Mucosa of stomach (tissue), 1 donor: ENCODE data around the gene MCCC2.
"Not testable (repeated sequence)": the region's sequence is repeated elsewhere in the genome, so short reads cannot be mapped to it uniquely, and the experiment has no call there.

Experiments used
- H3K27me3 ChIP-seq: one replicate; pipeline ENCODE4 v1.7.0; 2013; ENCODE audit warnings: mild to moderate bottlenecking, low read length; ENCODE audit not compliant: control insufficient read depth, insufficient read depth
- H3K36me3 ChIP-seq: one replicate; pipeline ENCODE4 v1.7.0; 2013; ENCODE audit warnings: low read length; ENCODE audit not compliant: control insufficient read depth, insufficient read depth
- H3K4me1 ChIP-seq: one replicate; pipeline ENCODE4 v1.7.0; 2013; ENCODE audit warnings: mild to moderate bottlenecking, low read length; ENCODE audit not compliant: control insufficient read depth, insufficient read depth
- H3K4me3 ChIP-seq: one replicate; pipeline ENCODE4 v1.7.0; 2013; ENCODE audit warnings: low read length
- H3K9ac ChIP-seq: one replicate; pipeline ENCODE4 v1.7.0; 2013; ENCODE audit warnings: mild to moderate bottlenecking, low read length, moderate library complexity
- H3K9me3 ChIP-seq: one replicate; pipeline ENCODE4 v1.7.0; 2013; ENCODE audit warnings: mild to moderate bottlenecking, low read length, moderate library complexity; ENCODE audit not compliant: control insufficient read depth
- donor health status: Pancreatic carcinoma.

The MCCC2 gene

DNA sequence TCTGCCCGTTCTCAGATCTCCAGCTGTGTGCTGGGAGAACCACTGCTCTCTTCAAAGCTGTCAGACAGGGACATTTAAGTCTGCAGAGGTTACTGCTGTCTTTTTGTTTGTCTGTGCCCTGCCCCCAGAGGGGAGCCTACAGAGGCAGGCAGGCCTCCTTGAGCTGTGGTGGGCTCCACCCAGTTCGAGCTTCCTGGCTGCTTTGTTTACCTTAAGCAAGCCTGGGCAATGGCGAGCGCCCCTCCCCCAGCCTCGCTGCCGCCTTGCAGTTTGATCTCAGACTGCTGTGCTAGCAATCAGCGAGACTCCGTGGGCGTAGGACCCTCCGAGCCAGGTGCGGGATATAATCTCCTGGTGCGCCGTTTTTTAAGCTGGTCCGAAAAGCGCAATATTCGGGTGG lies 22.8 kb downstream of the MCCC2 start:
- H3K9ac ChIP-seq, H3K4me1 ChIP-seq, H3K9me3 ChIP-seq, H3K4me3 ChIP-seq, H3K36me3 ChIP-seq, H3K27me3 ChIP-seq: not testable (repeated sequence)

DNA sequence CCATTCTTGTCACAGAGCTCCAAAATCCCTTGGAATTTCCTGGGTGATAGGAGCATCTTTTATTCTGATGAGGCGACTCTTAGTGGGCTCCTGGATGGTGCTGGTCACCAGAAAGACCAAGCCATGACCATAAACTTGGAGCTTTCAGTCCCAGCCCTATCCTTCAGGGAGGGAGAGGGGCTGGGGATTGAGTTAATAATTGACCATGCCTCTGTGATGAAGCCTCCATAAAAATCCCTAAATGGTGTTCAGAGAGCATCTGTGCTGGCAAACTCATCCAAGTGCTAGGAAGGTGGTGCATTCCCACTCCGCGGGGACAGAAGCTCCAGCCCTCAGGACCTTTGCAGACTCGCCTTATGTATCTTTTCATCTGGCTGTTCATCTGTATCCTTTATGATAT lies 28.7 kb downstream of the MCCC2 start:
- H3K4me3 ChIP-seq: no peak overlapping the region
- H3K4me1 ChIP-seq: no peaks in the 10 kb centered on the region
- H3K27me3 ChIP-seq: no peaks in the 10 kb centered on the region
- H3K9me3 ChIP-seq: no peaks in the 10 kb centered on the region
- H3K36me3 ChIP-seq: no peaks in the 10 kb centered on the region
- H3K9ac ChIP-seq: no peak overlapping the region

DNA sequence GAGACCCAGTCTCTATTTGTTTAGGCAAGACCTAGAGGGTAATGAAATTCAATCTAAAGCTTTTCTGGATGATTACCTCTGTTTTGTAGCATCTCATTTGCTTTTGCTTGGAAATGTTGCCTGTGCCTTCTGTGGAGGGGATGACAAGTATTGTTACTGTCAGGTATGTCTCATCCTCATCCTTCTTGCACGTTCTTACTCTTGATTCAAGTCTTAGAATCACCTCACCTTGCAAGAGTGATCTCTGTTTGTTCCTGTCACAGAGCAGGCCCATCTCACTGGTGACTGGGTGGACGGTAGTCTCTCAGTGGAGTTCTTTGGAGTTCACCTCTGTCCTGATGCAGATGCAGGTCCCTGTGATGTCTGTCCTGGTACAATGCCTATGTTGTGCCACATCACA lies 33.5 kb downstream of the MCCC2 start:
- no peak overlapping the region for H3K9ac ChIP-seq

DNA sequence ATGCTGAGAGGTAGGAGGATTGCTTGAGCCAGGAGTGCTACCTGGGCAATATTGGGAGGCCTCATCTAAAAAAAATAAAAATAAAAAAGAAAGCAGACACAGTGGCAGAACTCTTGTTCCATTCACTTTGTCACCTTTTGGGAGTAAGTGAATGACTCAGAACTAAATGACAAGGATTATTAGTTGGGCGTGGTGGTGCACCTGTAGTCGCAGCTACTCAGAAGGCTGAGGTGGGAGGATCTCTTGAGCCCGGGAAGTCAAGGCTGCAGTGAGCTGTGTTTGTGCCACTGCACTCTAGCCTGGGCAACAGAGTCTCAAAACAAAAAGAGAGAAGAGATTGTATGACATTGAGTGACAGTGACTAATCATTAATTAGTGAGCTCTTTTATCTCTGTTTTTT lies 34.1 kb downstream of the MCCC2 start:
- H3K9ac ChIP-seq: no peak overlapping the region
- H3K9me3 ChIP-seq: no peaks in the 10 kb centered on the region
- H3K27me3 ChIP-seq: no peaks in the 10 kb centered on the region
- H3K4me1 ChIP-seq: peaks cover 7% of the 10 kb centered on the region
- no peak overlapping the region for H3K4me3 ChIP-seq
- no peaks in the 10 kb centered on the region for H3K36me3 ChIP-seq

More for the DNA sequence above, 33.5 kb downstream of the MCCC2 start:
- no peaks in the 10 kb centered on the region for H3K27me3 ChIP-seq
- H3K4me3 ChIP-seq: no peak overlapping the region
- H3K36me3 ChIP-seq: no peaks in the 10 kb centered on the region
- H3K9me3 ChIP-seq: no peaks in the 10 kb centered on the region
- peaks cover 7% of the 10 kb centered on the region for H3K4me1 ChIP-seq

DNA sequence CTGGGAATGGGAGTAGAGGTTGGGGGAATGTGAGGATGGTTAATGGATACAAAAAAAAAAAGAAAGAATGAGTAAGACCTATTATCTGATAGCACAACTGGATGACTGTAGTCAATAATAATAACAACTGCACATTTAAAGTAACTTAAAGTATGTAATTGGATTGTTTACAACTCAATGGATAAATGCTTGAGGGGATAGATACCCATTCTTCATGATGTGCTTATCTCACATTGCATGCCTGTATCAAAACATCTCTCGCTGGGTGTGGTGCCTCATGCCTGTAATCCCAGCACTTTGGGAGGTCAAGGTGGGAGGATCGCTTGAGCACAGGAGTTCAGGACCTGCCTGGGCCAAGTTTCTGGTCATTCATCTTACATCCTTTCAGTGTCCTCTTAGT lies 34.6 kb downstream of the MCCC2 start:
- H3K4me1 ChIP-seq: peaks cover 7% of the 10 kb centered on the region
- H3K27me3 ChIP-seq: no peaks in the 10 kb centered on the region
- no peaks in the 10 kb centered on the region for H3K36me3 ChIP-seq
- H3K9ac ChIP-seq: no peak overlapping the region
- H3K9me3 ChIP-seq: no peaks in the 10 kb centered on the region
- H3K4me3 ChIP-seq: no peak overlapping the region

DNA sequence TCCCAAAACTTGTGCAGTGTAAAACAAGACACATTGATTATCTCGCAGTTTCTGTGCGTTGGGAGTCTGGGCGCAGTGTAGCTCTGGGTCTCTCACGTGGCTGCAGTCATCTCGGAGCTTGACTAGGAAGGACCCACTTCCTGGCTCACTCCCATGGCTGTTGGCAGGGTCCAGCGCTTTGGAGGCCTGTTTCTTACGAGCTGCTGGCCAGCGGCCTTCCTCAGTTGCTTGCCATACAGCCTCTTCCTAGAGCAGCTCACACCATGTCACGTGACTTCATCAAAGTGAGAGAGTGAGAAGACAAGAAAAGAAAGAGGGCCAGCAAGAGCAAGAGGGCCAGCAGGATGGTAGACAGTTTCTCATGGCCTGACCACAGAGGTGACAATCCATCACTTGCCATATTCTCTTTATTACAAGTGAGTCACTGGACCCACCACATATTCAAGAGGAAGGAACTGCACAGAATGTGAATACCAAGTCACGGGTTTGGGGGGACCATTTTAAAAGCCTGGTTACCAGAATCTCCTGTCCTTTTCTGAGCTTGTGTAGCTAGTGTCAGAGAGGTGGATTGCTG lies 36.2 kb downstream of the MCCC2 start:
- Histone ChIP-seq H3K27me3 (no peaks in the 10 kb centered on the region), H3K9ac (no peak overlapping the region), H3K4me1 (peaks cover 7% of the 10 kb centered on the region), H3K9me3 (no peaks in the 10 kb centered on the region), H3K36me3 (no peaks in the 10 kb centered on the region), H3K4me3 (no peak overlapping the region)

DNA sequence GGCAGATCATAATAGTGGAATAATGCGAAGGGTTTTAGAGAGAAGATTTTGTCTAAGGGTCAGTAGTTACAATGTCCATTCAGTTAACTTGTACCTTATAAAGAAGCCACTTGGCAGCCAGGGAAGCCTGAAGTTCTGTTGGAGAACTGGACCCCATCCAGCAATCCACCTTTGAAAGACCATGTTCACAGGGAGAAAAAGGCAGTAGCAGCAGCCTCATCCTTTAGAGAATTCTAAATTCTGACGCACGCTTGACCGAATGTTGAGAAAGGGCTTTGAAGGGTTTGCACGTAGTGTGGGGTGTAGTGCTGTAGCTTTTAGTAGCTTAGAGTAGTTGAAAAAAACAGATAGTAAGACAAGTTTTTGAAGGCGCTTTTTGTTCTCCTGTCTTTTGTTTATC lies 42.8 kb downstream of the MCCC2 start:
- Histone ChIP-seq H3K27me3 (no peaks in the 10 kb centered on the region), H3K4me3 (no peak overlapping the region), H3K4me1 (no peaks in the 10 kb centered on the region), H3K9ac (no peak overlapping the region), H3K36me3 (no peaks in the 10 kb centered on the region), H3K9me3 (no peaks in the 10 kb centered on the region)

DNA sequence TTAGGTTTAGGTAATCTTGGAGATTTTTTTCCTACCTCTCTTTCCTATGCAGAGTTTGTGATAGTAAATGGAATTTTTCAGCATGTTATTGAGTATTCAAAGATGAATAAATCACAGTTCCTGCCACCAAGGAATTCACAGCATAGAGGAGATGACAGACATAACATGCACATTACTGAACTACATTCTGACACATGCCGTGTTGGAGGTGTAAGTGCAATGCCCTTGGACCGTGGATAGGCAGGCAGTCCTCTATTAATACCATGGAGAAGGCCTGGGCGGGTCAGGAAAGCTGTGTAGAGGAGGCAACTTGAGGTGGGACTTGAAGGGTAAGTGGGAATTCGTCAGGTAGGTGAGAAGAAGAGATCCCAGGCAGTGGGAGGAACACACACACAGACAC lies 43.9 kb downstream of the MCCC2 start:
- no peak overlapping the region for H3K9ac ChIP-seq
- no peaks in the 10 kb centered on the region for H3K27me3 ChIP-seq
- no peaks in the 10 kb centered on the region for H3K36me3 ChIP-seq
- H3K4me1 ChIP-seq: no peaks in the 10 kb centered on the region
- no peak overlapping the region for H3K4me3 ChIP-seq
- H3K9me3 ChIP-seq: no peaks in the 10 kb centered on the region

DNA sequence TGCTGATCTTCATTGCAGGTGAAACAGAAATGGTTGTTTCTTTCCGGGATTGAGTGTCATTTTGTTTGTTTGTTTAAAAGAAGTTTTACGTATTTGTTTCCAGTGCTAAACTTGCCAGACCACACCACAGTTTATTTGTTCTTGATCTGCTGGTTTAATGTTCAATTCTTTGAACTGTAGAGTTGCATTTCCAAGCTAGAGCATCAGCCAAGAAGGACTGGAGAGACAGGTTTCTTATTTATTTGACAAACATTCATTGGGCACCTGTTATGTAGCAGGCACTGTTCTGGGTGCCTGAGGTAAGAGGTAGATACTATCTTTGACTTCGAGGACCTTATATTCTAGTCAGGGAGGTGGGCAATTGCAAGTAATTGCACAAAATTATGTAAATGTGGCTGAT lies 45.0 kb downstream of the MCCC2 start:
- Histone ChIP-seq H3K9ac (no peak overlapping the region), H3K4me3 (no peak overlapping the region), H3K4me1 (no peaks in the 10 kb centered on the region), H3K9me3 (no peaks in the 10 kb centered on the region), H3K27me3 (no peaks in the 10 kb centered on the region), H3K36me3 (no peaks in the 10 kb centered on the region)

DNA sequence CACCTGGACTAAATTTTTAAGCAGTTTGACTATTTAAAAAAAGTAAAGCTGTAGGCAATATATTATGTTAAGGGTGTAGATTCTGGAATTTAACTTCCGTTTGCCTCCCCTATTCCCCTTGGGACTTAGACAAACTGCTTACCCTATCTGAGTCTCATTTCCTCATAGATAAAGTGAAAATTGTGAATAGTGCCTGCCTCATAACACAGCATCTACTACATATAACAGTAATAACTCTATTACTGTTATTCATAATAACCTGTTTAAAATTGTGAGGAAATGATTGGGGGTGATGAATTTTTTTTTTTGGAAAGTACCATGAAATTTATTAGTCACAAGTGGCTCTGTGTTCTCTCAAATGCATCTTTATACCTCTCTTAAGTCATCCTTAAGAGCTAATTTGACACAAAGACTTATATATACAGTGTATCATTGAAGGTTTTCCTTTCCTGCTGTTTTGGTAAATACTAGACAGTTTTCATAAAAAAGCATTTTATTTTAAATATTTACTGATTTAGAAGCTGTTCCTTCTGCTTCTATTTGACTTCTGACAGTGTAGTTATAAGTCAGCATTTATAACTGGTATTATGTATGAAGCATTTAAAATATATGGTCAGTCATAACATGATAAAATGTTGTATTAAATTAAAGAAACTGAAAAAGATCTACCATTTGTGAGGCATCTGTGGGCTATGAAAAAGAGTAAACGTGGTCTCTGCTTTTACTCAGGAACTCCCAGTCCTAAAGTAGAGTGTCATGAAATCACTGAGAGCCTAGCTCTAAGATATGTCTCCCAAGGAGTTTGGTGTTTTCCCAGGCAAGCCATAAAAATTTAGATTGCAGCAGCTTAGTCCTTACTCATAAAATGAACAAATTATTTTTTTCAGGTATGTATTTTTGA lies 46.4 kb downstream of the MCCC2 start:
- Histone ChIP-seq H3K9me3 (no peaks in the 10 kb centered on the region), H3K27me3 (no peaks in the 10 kb centered on the region), H3K9ac (no peak overlapping the region), H3K36me3 (no peaks in the 10 kb centered on the region), H3K4me1 (no peaks in the 10 kb centered on the region), H3K4me3 (no peak overlapping the region)

DNA sequence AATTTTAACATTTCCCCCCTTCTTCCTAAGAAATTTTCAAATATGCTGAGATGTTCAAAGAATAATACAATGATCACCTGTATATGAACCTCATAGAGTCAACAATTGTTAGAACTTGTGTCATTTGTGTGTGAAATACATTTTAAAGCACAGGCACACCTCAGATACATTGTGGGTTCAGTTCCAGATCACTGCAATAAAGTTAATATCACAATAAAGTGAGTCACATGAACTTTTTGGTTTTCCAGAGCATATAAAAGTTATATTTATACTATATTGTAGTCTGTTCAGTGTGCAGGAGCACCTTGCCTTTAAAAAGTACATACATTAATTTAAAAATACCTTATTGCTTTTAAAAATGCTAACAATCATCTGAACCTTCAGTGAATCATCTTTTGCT lies 50.0 kb downstream of the MCCC2 start:
- H3K27me3 ChIP-seq: no peaks in the 10 kb centered on the region
- no peak overlapping the region for H3K9ac ChIP-seq
- no peak overlapping the region for H3K4me3 ChIP-seq
- H3K4me1 ChIP-seq: no peaks in the 10 kb centered on the region
- H3K9me3 ChIP-seq: no peaks in the 10 kb centered on the region
- peaks cover 6% of the 10 kb centered on the region for H3K36me3 ChIP-seq

DNA sequence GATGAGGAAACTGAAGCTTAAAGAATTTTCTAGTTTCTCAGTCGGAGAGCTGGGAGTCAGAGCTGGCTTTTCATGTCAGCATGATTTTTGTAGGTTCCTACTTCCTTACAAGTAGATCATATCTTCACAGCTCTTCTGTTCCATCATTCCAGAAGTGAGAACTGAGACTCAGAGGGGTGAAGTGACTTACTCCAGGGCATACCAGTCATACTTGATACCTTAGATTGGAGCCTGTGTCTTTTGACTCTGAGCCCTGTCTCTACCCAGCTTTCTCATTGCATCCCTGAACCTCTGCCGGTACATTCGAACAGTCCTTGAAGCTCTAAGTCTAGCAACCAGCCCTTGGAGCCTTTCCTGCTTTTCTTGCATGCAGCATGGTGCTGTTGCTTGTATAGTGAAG lies 53.3 kb downstream of the MCCC2 start:
- H3K9me3 ChIP-seq: no peaks in the 10 kb centered on the region
- H3K4me1 ChIP-seq: no peaks in the 10 kb centered on the region
- no peak overlapping the region for H3K9ac ChIP-seq
- no peak overlapping the region for H3K4me3 ChIP-seq
- peaks cover 6% of the 10 kb centered on the region for H3K36me3 ChIP-seq
- H3K27me3 ChIP-seq: no peaks in the 10 kb centered on the region
